Small intestine (tissue), 7 donors: ENCODE measurements around the gene LTBP1. TPM values are rescaled to one million over a fixed set of nuclear protein-coding genes. Genes with fewer than 3 reads are reported as not detected.

Experiments used
- DNase-seq, 2 donors: peaks; one replicate each; pipeline versions ENCODE4 v3.0.0 to v3.0.0-alpha.2; 2013
- FAIRE-seq: peaks from 2 replicates; lab custom pipeline; 2012; peaks lifted over from hg19 to GRCh38; lab: Jason Lieb, UNC
- H3K27ac ChIP-seq, 3 donors: one replicate each; pipeline ENCODE4 v1.5.1; 2013; ENCODE audit warnings: low read length in 2 of 3, mild to moderate bottlenecking in 2 of 3, control low read depth in 1 of 3, inconsistent platforms in 1 of 3, low read depth in 1 of 3, moderate library complexity in 1 of 3
- H3K27me3 ChIP-seq, 3 donors: one replicate each; pipeline ENCODE4 v1.6.1; 2013; ENCODE audit warnings: low read length in 3 of 3, inconsistent platforms in 1 of 3; ENCODE audit not compliant: control insufficient read depth in 3 of 3, insufficient read depth in 3 of 3
- H3K36me3 ChIP-seq, 3 donors: one replicate each; pipeline ENCODE4 v1.6.1; 2013; ENCODE audit warnings: low read length in 3 of 3, inconsistent platforms in 1 of 3, low read depth in 1 of 3, mild to moderate bottlenecking in 1 of 3, moderate library complexity in 1 of 3; ENCODE audit not compliant: control insufficient read depth in 3 of 3, insufficient read depth in 2 of 3
- H3K4me1 ChIP-seq, 3 donors: one replicate each; pipeline ENCODE4 v1.6.1; 2013; ENCODE audit warnings: low read length in 2 of 3, inconsistent platforms in 1 of 3, low read depth in 1 of 3, mild to moderate bottlenecking in 1 of 3, moderate library complexity in 1 of 3; ENCODE audit not compliant: control insufficient read depth in 3 of 3, insufficient read depth in 2 of 3
- H3K4me3 ChIP-seq, 3 donors: one replicate each; pipeline ENCODE4 v1.5.1; 2013; ENCODE audit warnings: low read length in 3 of 3, control low read depth in 1 of 3, inconsistent platforms in 1 of 3, low read depth in 1 of 3, mild to moderate bottlenecking in 1 of 3, moderate library complexity in 1 of 3
- H3K9me3 ChIP-seq, 2 donors: one replicate each; pipeline ENCODE4 v1.6.1; 2013; ENCODE audit warnings: low read depth in 1 of 2, low read length in 1 of 2; ENCODE audit not compliant: control insufficient read depth in 2 of 2, insufficient read depth in 1 of 2
- WGBS, 3 donors: extraction: QIAGEN DNeasy Blood & Tissue Kit; methylation state at CpG; one replicate each; pipeline ENCODE4 v1.1.7; 2013; 5-methylcytosine and 5-hydroxymethylcytosine counted together
- polyA plus RNA-seq, 4 donors: library from polyadenylated mRNA; stranded (reverse) in 3 of 4; unstranded in 1 of 4; fragments of 200-250 nt in 3 of 4; fragments of 120-200 nt in 1 of 4; gene quantifications; one replicate each; pipeline versions ENCODE4 v1.2.1 to v1.2.3, GENCODE V29; 2013
- donor health status: healthy with polysubstance abuse.
- donor health status: control.
- donor health status: control.
- donor health status: Bipolar disorder and iron deficiency.
- donor health status: healthy.

Gene LTBP1
- polyA plus RNA-seq, 4 donors: 0.67 to 12.1 (median 6.1) TPM

DNA sequence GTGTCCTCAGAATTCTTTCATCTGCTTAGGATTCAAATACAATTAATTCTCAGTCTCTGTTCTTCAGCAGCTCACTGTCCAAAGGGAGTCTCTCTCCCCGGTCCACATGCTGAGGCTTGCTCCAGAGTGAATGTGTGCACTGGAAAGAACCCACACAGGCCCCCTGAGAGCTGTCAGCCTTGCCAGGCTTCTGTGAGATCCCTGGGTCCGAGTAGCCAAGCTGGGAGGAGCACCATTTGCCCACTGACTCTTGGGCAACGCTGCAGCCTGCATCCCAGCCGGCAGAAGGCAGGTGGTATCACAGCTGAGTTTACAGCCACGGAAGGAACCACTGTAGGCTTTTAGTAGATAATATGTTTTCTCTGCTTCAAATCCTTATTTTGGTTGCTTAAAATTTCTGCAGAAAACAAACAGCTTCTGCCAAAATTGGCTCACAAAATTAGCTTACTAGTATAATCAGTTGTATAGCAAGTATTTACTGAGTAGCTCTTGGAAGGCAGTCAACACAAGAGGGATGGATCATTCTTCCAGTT, 21.4 kb upstream of the LTBP1 start:
- H3K27me3 ChIP-seq: peaks cover 0 to 14% (median 0%) of the 10 kb centered on the region in 3 donors
- DNase-seq (no peak), FAIRE-seq (no peak)
- no peak overlapping the region for H3K27ac ChIP-seq
- 56 to 64% (median 64%) methylated on average over 5 of the region's 5 CpGs for WGBS, 3 donors
- H3K9me3 ChIP-seq: no peaks in the 10 kb centered on the region
- H3K36me3 ChIP-seq: no peaks in the 10 kb centered on the region
- H3K4me3 ChIP-seq: no peak overlapping the region
- H3K4me1 ChIP-seq: no peaks in the 10 kb centered on the region

DNA sequence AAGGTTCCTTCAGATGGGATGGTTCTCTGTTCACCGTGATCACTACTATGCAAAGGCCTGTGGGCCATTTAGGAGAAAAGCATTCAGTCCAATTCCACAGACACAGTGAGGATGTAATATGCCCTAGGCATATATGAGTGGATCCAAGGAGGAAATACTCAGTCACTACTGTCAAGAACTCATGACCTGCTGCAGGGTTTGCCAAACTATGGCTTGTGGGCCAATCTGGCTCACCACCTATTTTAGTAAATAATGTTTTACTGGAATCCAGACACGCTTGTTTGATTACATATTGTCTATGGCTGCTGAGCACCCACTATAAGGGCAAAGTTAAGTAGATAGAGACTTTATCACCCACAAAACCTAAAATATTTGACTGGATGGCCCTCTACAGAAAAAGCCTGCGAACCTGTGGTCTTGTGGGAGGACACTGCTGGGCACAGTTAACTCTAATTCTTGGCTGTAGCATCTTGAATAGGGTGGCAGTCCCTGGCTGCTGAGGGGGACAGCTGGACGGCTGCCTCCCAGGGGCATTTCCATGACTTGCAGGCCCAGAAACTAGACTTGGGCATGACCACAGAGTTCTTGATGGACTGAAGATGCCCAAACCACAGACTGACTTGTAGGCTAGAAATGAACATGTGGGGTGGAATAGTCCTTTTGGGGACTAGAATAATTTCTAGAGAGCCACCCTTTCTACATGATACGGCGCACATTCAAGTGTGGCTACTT, 20.6 kb upstream of the LTBP1 start:
- Histone ChIP-seq H3K36me3 (no peaks in the 10 kb centered on the region), H3K27ac (no peak overlapping the region), H3K9me3 (no peaks in the 10 kb centered on the region), H3K27me3 (peaks cover 0 to 14% (median 0%) of the 10 kb centered on the region in 3 donors), H3K4me1 (no peaks in the 10 kb centered on the region), H3K4me3 (no peak overlapping the region)
- WGBS, 3 donors: 82 to 90% (median 88%) methylated on average over 6 of the region's 6 CpGs
- DNase-seq (no peak), FAIRE-seq (no peak)

DNA sequence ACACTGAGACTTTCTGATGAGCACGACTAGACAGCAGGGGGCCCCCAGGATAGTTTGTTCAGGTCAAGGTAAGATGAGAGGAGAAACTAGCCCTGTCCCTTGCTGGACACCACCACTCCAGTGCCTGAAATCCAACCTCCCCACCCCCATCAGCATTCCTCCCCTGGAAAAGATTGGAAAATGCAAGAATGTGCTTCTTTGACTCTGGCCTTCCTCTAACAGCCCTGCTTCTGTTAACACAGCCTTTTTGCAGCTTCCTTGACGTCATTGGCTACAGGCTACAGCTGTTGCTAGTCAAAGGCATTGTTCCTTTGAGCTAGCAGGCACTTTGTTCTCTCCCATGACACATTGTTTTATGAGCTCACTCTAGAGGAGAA, 20.1 kb upstream of the LTBP1 start:
- no peak for DNase-seq
- Histone ChIP-seq H3K36me3 (no peaks in the 10 kb centered on the region), H3K9me3 (no peaks in the 10 kb centered on the region), H3K27ac (no peak overlapping the region), H3K4me3 (no peak overlapping the region), H3K4me1 (no peaks in the 10 kb centered on the region), H3K27me3 (peaks cover 0 to 14% (median 0%) of the 10 kb centered on the region in 3 donors)
- FAIRE-seq: no peak
- 26 to 47% (median 32%) methylated on average over 2 of the region's 2 CpGs for WGBS, 3 donors

DNA sequence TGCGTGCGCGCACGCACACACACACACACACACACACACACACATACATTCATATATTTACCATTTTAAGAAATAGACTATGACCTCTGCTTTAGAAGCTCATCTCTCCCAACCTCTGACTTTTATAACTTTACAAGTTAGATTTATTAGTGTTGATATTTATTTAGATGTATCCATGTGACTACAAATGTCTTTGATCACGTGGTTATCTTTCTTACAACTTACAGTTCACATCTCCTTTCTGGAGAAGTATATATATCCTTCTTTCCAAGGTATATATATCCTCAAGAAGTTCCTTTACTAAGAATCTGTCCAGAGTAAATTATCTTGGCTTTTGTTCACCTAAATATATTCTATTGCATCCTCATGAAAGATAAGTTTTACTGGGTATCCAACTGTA, 16.3 kb upstream of the LTBP1 start:
- no peaks in the 10 kb centered on the region for H3K4me1 ChIP-seq
- H3K27ac ChIP-seq: no peak overlapping the region
- no peak overlapping the region for H3K4me3 ChIP-seq
- H3K9me3 ChIP-seq: no peaks in the 10 kb centered on the region
- no peaks in the 10 kb centered on the region for H3K36me3 ChIP-seq
- DNase-seq (no peak), FAIRE-seq (no peak)
- peaks cover 0 to 14% (median 0%) of the 10 kb centered on the region in 3 donors for H3K27me3 ChIP-seq
- 73 to 75% (median 75%) methylated on average over 5 of the region's 5 CpGs for WGBS, 3 donors

DNA sequence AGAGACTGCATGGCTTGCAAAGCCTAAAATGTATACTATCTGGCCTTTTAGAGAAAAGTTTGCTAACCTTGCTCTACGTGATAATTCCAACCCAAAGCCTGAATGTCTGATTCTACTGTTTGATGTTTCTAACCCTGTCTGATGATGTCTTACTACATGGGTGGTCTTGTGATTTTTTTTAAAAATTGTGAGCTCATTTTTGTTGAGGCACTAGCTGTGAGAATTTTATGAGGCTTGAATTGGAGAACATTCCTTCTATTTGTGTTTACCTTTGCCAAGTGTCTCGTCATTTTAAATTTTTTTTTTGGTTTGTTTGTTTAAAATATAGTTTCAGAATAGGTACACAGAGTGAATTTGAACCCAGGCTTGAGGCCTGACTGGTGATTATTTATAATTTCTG, 15.2 kb upstream of the LTBP1 start:
- 63 to 75% (median 69%) methylated on average over 2 of the region's 2 CpGs for WGBS, 3 donors
- DNase-seq: no peak
- no peak for FAIRE-seq
- no peak overlapping the region for H3K4me3 ChIP-seq
- H3K4me1 ChIP-seq: no peaks in the 10 kb centered on the region
- H3K27me3 ChIP-seq: peaks cover 0 to 15% (median 0%) of the 10 kb centered on the region in 3 donors
- no peak overlapping the region for H3K27ac ChIP-seq
- no peaks in the 10 kb centered on the region for H3K36me3 ChIP-seq
- H3K9me3 ChIP-seq: no peaks in the 10 kb centered on the region

DNA sequence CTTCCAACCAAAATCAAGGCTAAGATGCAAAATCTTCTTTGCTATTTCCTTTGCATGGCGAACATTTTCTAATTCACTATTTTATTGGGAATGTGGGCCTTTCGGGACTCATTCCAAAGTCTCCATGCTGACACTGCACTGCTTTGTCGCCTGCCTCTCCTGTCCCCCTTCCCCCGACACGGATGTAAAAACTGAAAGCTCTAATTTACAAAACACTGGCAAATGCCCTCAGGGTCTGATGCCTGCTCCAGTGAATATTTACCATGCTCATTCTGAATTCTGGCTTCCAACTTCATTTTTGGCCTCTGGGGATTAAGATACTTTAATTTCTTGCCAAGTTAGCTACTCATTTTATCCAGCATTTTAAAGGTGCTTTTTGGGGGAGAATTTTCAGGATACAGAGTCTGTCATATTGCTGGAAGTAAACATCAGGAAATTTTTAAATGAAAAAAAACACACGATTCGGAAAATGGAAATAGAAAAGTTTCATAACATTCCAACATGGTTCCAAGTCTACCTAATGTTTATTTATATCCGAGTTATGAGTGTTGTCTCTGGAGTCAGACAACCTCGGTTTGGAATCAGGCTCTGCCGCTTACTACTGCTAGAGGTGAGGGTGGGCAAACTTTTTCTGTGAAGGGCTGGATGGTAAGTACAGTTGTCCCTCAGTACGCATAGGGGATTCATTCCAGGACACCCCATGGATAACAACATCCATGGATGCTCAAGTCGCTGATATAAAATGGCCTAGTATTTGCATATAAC, 14.6 kb upstream of the LTBP1 start:
- H3K9me3 ChIP-seq: no peaks in the 10 kb centered on the region
- H3K4me3 ChIP-seq: no peak overlapping the region
- WGBS, 3 donors: 82 to 87% (median 85%) methylated on average over 12 of the region's 12 CpGs
- FAIRE-seq (no peak), DNase-seq (no peak)
- peaks cover 0 to 11% (median 0%) of the 10 kb centered on the region in 3 donors for H3K27me3 ChIP-seq
- H3K36me3 ChIP-seq: no peaks in the 10 kb centered on the region
- H3K27ac ChIP-seq: no peak overlapping the region
- no peaks in the 10 kb centered on the region for H3K4me1 ChIP-seq

DNA sequence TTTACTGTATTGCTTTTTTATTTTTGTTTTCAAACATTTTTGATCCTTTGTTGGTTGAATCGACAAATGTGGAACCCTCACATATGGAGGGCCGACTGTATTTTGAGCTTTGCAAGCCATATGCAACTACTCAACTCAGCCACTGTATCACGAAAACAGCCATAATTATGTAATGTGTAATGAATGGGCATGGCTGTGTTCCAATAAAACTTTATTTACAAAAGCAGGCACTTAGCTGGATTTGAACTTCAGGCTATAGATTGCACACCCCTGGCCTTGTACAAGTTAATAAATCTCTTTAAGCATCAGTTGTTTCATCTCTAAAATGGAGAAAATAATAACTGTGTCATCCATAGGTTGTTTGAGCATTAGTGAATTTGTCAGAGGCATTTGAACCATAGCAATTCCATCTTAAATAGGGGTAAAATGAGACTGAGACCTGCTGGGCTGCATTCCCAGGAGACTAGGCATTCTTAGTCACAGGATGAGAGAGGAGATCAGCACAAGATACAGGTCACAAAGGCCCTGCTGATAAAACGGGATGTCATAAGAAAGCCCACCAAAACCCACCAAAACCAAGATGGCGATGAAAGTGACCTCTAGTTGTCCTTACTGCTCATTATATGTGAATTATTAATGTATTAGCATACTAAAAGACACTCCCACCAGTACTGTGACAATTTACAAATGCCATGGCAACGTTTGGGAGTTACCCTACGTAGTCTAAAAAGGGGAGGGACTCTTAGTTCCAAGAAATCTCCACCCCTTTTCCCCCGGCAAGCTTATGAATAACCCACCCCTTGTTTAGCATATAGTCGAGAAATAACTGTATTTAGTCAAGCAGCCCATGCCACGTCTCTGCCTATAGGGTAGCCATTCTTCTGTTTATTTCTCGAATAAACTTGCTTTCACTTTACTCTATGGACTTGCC, 13.7 kb upstream of the LTBP1 start:
- WGBS, 3 donors: 81 to 83% (median 82%) methylated on average over 11 of the region's 11 CpGs
- FAIRE-seq: no peak

DNA sequence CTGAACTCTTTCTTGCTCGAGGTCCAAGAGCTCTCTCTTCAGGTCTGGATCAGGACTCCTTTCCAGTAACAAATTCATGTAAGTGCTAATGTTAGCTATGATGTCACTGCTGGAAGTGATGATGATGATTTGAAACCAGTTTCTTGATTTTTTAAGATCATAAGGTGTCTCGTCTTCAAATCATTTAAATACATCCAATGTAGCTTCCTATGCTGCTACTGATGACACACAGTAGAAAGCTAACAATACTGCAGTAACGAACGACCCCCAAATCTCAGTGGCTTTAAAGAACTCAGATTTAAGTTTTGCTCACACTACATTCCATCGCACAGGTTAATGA, 13.0 kb upstream of the LTBP1 start:
- 85 to 89% (median 87%) methylated on average over 5 of the region's 5 CpGs for WGBS, 3 donors
- no peaks in the 10 kb centered on the region for H3K4me1 ChIP-seq
- H3K27me3 ChIP-seq: peaks cover 0 to 6% (median 0%) of the 10 kb centered on the region in 3 donors
- no peak overlapping the region for H3K4me3 ChIP-seq
- H3K36me3 ChIP-seq: no peaks in the 10 kb centered on the region
- H3K27ac ChIP-seq: no peak overlapping the region
- FAIRE-seq (no peak), DNase-seq (no peak)
- H3K9me3 ChIP-seq: no peaks in the 10 kb centered on the region

More for the DNA sequence above, 13.7 kb upstream of the LTBP1 start:
- H3K27me3 ChIP-seq: peaks cover 0 to 8% (median 0%) of the 10 kb centered on the region in 3 donors
- H3K4me1 ChIP-seq: no peaks in the 10 kb centered on the region
- H3K4me3 ChIP-seq: no peak overlapping the region
- H3K9me3 ChIP-seq: no peaks in the 10 kb centered on the region
- no peak for DNase-seq
- no peak overlapping the region for H3K27ac ChIP-seq
- H3K36me3 ChIP-seq: no peaks in the 10 kb centered on the region
